Subcutaneous adipose tissue (tissue), 4 donors: ENCODE results near the gene CD274. TPM values are rescaled to one million over a fixed set of nuclear protein-coding genes. Genes with fewer than 3 reads are reported as not detected.

ENCODE experiments used
- CTCF ChIP-seq: fragments of 450-650 bp; IDR thresholded peaks from one replicate; pipeline ENCODE4 v1.5.1; 2016; ENCODE audit warnings: low read depth, mild to moderate bottlenecking, control low read depth, antibody characterized with exemption, moderate library complexity
- total RNA-seq, 4 donors: library from RNA; depleted of rRNA; stranded (reverse); fragments of >200 nt; gene quantifications; one replicate each; pipeline ENCODE4 v1.1.0, GENCODE V29; 2016

CD274 gene
- total RNA-seq, 4 donors from 2014 or later, result 2.4 to 7.0 (median 4.6) TPM

DNA sequence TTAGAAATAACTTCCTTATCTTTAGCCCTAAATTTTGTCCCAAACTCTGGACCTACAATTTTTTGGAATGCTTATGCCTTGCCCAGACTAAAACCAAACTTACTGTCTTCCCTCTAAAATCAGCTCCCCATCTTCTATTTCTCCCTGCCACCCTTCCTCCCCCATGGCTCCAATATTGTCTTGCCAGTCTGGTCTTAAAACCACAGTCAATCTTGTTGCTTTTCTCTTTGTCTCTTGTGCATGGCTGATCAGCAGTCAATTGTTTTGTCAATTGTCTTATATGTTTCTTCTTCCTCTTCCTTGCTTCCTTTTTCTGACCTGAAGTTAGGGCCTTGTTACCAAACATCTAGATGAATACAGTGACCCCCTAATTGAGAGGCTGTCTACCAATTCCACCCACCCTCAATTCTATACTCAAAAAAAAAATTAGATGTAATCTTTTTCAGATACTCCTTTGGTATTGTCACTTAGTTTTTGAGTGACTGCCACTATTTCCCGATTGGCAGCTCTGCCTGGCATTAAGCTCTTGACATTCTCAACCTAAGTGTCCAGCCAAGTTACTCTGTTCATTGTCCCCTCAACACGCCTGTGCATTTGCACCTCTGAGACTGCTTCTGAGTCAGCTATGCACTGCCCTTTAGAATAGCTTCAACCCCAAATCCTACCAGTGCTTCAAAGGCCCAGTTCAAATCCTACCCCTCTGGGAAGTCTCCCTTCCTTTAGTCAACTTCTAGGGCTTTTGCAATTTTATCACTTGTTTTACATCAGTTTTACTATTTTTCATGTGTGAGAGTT, 62.5 kb downstream of the CD274 start:
- no peak for TF ChIP-seq CTCF

DNA sequence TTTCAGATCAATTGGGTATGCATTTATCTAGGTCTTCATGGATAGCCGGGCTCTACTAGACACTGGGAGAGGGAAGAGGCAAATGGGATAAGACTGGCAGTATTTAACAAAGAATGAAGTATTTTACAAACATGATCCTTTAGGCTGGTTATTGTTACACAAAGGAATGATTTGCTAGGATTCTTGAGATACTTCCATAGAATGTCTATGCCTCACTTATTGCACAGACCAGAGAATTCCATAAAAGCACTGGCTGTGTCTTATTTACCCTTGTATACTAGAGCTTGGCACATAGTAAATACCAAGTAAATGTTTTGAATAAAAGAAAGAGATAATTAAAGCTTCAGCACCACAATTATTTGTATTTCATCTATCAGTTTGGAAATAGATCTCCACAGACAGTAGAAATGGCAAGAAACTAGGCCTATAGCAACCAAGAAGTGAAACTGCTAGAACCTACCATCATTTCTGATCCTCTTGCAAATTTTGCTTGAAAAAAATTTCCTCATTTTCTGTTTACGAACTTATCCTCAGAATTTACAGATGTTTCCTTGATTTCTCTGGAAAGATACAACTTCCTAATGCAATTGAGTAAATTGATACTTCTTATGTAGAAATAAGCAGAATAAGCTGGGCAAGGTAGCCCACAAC, 63.7 kb downstream of the CD274 start:
- no peak for TF ChIP-seq CTCF

DNA sequence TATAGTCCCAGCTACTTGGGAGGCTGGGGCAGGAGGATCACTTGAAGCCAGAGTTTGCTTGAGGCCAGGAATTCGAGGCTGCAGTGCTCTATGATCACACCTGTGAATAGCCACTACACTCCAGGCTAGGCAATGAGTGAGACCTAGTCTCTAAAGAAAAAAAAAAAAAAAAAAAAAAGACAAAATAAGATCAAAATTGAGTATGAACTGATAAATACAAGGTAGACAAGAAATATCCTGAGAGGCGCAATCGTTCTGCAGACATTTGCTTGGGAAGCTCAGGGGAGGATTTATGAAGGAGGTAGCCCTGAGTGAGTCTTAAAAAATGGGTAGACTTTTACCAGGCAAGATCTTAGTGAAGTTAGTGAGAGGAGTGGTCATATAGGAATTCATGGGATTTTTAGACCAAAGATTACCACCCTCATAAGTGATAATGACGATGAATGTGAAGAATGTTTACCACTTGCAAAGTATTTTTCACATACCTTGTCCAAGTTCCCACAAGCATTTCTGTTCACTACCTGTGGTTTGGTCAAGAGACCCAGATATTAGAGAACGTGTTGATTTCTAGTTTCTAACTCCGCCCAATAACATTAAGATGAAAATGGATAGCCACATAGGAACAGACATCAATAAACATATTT, 64.4 kb downstream of the CD274 start:
- TF ChIP-seq CTCF, result no peak

DNA sequence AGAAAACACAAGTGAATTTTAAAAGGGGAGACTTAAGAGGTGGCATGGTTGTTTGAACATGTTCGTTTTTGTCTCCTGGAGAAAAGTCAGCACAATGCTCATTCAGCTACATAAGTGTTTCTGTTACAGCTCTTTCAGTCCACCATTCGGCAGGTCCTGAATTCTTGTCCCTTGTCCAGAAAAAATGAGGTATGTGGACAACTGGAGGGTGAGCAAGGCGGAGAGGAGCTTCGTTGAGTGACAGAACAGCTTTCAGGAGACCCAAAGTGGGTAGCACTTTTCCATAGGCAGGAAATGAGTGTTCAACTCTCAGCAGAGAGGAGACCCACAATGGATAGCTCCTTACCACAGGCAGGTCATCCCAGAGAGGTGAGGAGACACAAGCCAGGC, 64.9 kb downstream of the CD274 start:
- TF ChIP-seq CTCF, result no peak

GRCh38 chr9:5516453-5517220, 66.3 kb downstream of the CD274 start:
- TF ChIP-seq CTCF, result no peak

DNA sequence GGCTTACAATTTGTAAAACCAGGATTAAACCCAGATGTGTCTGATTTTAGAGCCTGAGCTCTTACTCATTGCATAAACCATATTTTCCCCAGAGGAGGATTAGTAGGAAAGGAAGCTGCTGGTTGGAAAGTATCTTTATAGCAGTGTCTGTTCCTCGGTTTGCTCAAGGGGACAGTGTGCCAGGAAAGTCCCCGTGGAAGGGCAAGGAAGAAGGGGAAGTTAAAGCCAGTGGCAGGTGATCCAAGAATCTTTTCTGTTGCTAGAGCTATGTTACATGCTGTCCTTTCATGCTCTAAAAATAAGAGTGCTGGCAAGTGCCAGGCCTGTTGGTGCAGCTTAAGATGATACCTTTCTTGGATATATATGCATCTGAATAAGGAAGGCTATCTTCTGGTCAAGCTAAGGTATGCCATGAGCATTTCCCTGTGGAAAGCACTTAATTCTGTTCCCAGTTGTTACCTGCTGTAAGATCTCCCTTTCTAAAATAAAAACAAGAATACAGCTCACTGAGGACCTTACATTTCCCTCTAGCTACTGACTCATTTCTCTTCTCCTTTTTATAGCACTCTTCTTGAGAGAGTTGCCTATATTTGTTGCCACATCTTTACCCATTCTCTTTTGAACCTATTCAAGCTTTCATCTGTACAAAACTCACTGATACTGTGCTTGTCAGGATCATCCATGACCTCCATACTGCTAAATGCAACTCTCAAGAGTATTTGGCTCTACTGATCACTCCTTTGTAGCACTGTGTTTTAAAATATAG, 68.0 kb downstream of the CD274 start:
- TF ChIP-seq CTCF, result no peak
